ENCODE data around the gene ZNF212. TPM values are rescaled to one million over a fixed set of nuclear protein-coding genes. Genes with fewer than 3 reads are reported as not detected.

ZNF212 gene
- polyA plus RNA-seq, 1 donor, result 14.0 TPM

GRCh38 chr7:149293338-149293737 is 53.9 kb downstream of the ZNF212 start:
- Histone ChIP-seq H3K27me3 (ENCODE audit: control insufficient read depth, insufficient read depth, low read length) (no peaks in the 10 kb centered on the region), H3K27ac (ENCODE audit: low read length) (no peak overlapping the region), H3K9me3 (ENCODE audit: control insufficient read depth, low read depth, low read length) (no peaks in the 10 kb centered on the region), H3K4me3 (ENCODE audit: low read length) (no peak overlapping the region), H3K4me1 (ENCODE audit: control insufficient read depth, insufficient read depth, low read length) (no peaks in the 10 kb centered on the region), H3K36me3 (ENCODE audit: control insufficient read depth, insufficient read depth, low read length) (peaks cover 16% of the 10 kb centered on the region)
- no CpG with 5 or more reads among the region's 9 CpGs for WGBS (ENCODE audit: insufficient coverage, low lambda C conversion rate)
- DNase-seq, result no peak

GRCh38 chr7:149293946-149294633 is 54.6 kb downstream of the ZNF212 start:
- H3K27me3 ChIP-seq (ENCODE audit: control insufficient read depth, insufficient read depth, low read length), result no peaks in the 10 kb centered on the region
- DNase-seq, result no peak
- H3K27ac ChIP-seq (ENCODE audit: low read length), result no peak overlapping the region
- peaks cover 14% of the 10 kb centered on the region for H3K36me3 ChIP-seq (ENCODE audit: control insufficient read depth, insufficient read depth, low read length)
- no CpG with 5 or more reads among the region's 15 CpGs for WGBS (ENCODE audit: insufficient coverage, low lambda C conversion rate)
- H3K4me1 ChIP-seq (ENCODE audit: control insufficient read depth, insufficient read depth, low read length), result no peaks in the 10 kb centered on the region
- H3K9me3 ChIP-seq (ENCODE audit: control insufficient read depth, low read depth, low read length), result no peaks in the 10 kb centered on the region
- H3K4me3 ChIP-seq (ENCODE audit: low read length), result no peak overlapping the region

GRCh38 chr7:149294634-149295480 is 55.4 kb downstream of the ZNF212 start:
- Histone ChIP-seq H3K36me3 (ENCODE audit: control insufficient read depth, insufficient read depth, low read length) (peaks cover 11% of the 10 kb centered on the region), H3K9me3 (ENCODE audit: control insufficient read depth, low read depth, low read length) (no peaks in the 10 kb centered on the region), H3K4me1 (ENCODE audit: control insufficient read depth, insufficient read depth, low read length) (no peaks in the 10 kb centered on the region), H3K27me3 (ENCODE audit: control insufficient read depth, insufficient read depth, low read length) (no peaks in the 10 kb centered on the region), H3K27ac (ENCODE audit: low read length) (no peak overlapping the region), H3K4me3 (ENCODE audit: low read length) (no peak overlapping the region)
- WGBS (ENCODE audit: insufficient coverage, low lambda C conversion rate), result no CpG with 5 or more reads among the region's 55 CpGs
- DNase-seq, result no peak

GRCh38 chr7:149295481-149295850 is 56.0 kb downstream of the ZNF212 start:
- Histone ChIP-seq H3K4me1 (ENCODE audit: control insufficient read depth, insufficient read depth, low read length) (no peaks in the 10 kb centered on the region), H3K9me3 (ENCODE audit: control insufficient read depth, low read depth, low read length) (no peaks in the 10 kb centered on the region), H3K27me3 (ENCODE audit: control insufficient read depth, insufficient read depth, low read length) (no peaks in the 10 kb centered on the region), H3K36me3 (ENCODE audit: control insufficient read depth, insufficient read depth, low read length) (peaks cover 10% of the 10 kb centered on the region), H3K27ac (ENCODE audit: low read length) (no peak overlapping the region), H3K4me3 (ENCODE audit: low read length) (no peak overlapping the region)
- WGBS (ENCODE audit: insufficient coverage, low lambda C conversion rate), result no CpG with 5 or more reads among the region's 6 CpGs
- no peak for DNase-seq

- Histone ChIP-seq H3K27me3 (ENCODE audit: control insufficient read depth, insufficient read depth, low read length) (no peaks in the 10 kb centered on the region), H3K4me1 (ENCODE audit: control insufficient read depth, insufficient read depth, low read length) (no peaks in the 10 kb centered on the region), H3K27ac (ENCODE audit: low read length) (no peak overlapping the region), H3K4me3 (ENCODE audit: low read length) (no peak overlapping the region), H3K9me3 (ENCODE audit: control insufficient read depth, low read depth, low read length) (no peaks in the 10 kb centered on the region), H3K36me3 (ENCODE audit: control insufficient read depth, insufficient read depth, low read length) (peaks cover 10% of the 10 kb centered on the region)
- no CpG with 5 or more reads among the region's 4 CpGs for WGBS (ENCODE audit: insufficient coverage, low lambda C conversion rate)
- DNase-seq, result no peak
Observed at GRCh38 chr7:149296368-149296767, 56.9 kb downstream of the ZNF212 start.

- WGBS (ENCODE audit: insufficient coverage, low lambda C conversion rate), result no CpG with 5 or more reads among the region's 5 CpGs
- DNase-seq, result no peak
- Histone ChIP-seq H3K4me1 (ENCODE audit: control insufficient read depth, insufficient read depth, low read length) (no peaks in the 10 kb centered on the region), H3K4me3 (ENCODE audit: low read length) (no peak overlapping the region), H3K27ac (ENCODE audit: low read length) (no peak overlapping the region), H3K9me3 (ENCODE audit: control insufficient read depth, low read depth, low read length) (no peaks in the 10 kb centered on the region), H3K27me3 (ENCODE audit: control insufficient read depth, insufficient read depth, low read length) (no peaks in the 10 kb centered on the region), H3K36me3 (ENCODE audit: control insufficient read depth, insufficient read depth, low read length) (peaks cover 10% of the 10 kb centered on the region)
Observed at GRCh38 chr7:149297034-149297755, 57.7 kb downstream of the ZNF212 start.

GRCh38 chr7:149300620-149301285 is 61.3 kb downstream of the ZNF212 start:
- Histone ChIP-seq H3K4me1 (ENCODE audit: control insufficient read depth, insufficient read depth, low read length) (no peaks in the 10 kb centered on the region), H3K27ac (ENCODE audit: low read length) (no peak overlapping the region), H3K9me3 (ENCODE audit: control insufficient read depth, low read depth, low read length) (no peaks in the 10 kb centered on the region), H3K4me3 (ENCODE audit: low read length) (no peak overlapping the region), H3K27me3 (ENCODE audit: control insufficient read depth, insufficient read depth, low read length) (no peaks in the 10 kb centered on the region), H3K36me3 (ENCODE audit: control insufficient read depth, insufficient read depth, low read length) (no peaks in the 10 kb centered on the region)
- no peak for DNase-seq
- WGBS (ENCODE audit: insufficient coverage, low lambda C conversion rate), result 80% methylated on average over 1 of the region's 8 CpGs

GRCh38 chr7:149302222-149302621 is 62.8 kb downstream of the ZNF212 start:
- no peaks in the 10 kb centered on the region for H3K9me3 ChIP-seq (ENCODE audit: control insufficient read depth, low read depth, low read length)
- WGBS (ENCODE audit: insufficient coverage, low lambda C conversion rate), result 95% methylated on average over 3 of the region's 12 CpGs
- H3K27ac ChIP-seq (ENCODE audit: low read length), result no peak overlapping the region
- no peak for DNase-seq
- H3K27me3 ChIP-seq (ENCODE audit: control insufficient read depth, insufficient read depth, low read length), result no peaks in the 10 kb centered on the region
- H3K4me3 ChIP-seq (ENCODE audit: low read length), result no peak overlapping the region
- no peaks in the 10 kb centered on the region for H3K4me1 ChIP-seq (ENCODE audit: control insufficient read depth, insufficient read depth, low read length)
- H3K36me3 ChIP-seq (ENCODE audit: control insufficient read depth, insufficient read depth, low read length), result no peaks in the 10 kb centered on the region

GRCh38 chr7:149302865-149303264 is 63.4 kb downstream of the ZNF212 start:
- Histone ChIP-seq H3K4me1 (ENCODE audit: control insufficient read depth, insufficient read depth, low read length) (no peaks in the 10 kb centered on the region), H3K27me3 (ENCODE audit: control insufficient read depth, insufficient read depth, low read length) (no peaks in the 10 kb centered on the region), H3K27ac (ENCODE audit: low read length) (no peak overlapping the region), H3K36me3 (ENCODE audit: control insufficient read depth, insufficient read depth, low read length) (no peaks in the 10 kb centered on the region), H3K4me3 (ENCODE audit: low read length) (no peak overlapping the region), H3K9me3 (ENCODE audit: control insufficient read depth, low read depth, low read length) (no peaks in the 10 kb centered on the region)
- WGBS (ENCODE audit: insufficient coverage, low lambda C conversion rate), result no CpG with 5 or more reads among the region's 2 CpGs
- DNase-seq, result no peak

- Histone ChIP-seq H3K27ac (ENCODE audit: low read length) (no peak overlapping the region), H3K36me3 (ENCODE audit: control insufficient read depth, insufficient read depth, low read length) (no peaks in the 10 kb centered on the region), H3K4me1 (ENCODE audit: control insufficient read depth, insufficient read depth, low read length) (no peaks in the 10 kb centered on the region), H3K27me3 (ENCODE audit: control insufficient read depth, insufficient read depth, low read length) (no peaks in the 10 kb centered on the region), H3K9me3 (ENCODE audit: control insufficient read depth, low read depth, low read length) (no peaks in the 10 kb centered on the region), H3K4me3 (ENCODE audit: low read length) (no peak overlapping the region)
- DNase-seq, result no peak
- no CpG with 5 or more reads among the region's 7 CpGs for WGBS (ENCODE audit: insufficient coverage, low lambda C conversion rate)
Observed at GRCh38 chr7:149304006-149304405, 64.6 kb downstream of the ZNF212 start.

Measured in large intestine (tissue), 3 donors.